ENCODE results near the gene GNG5. TPM values are rescaled to one million over a fixed set of nuclear protein-coding genes. Genes with fewer than 3 reads are reported as not detected.

GNG5 gene
- total RNA-seq (2014; rRNA removed; shearing (Covaris generic)) (71.5 and 95.9 TPM in 2 replicates), polyA plus RNA-seq (2016; fragmentation: Nextera tagmentation; extraction: Ambion mirVana) (674 and 728 TPM in 2 replicates)
- long read RNA-seq, transcript GNG5-201 (3 exons, 920 nt): major isoform, 187 of 188 reads
- long read RNA-seq, partial matches to known transcripts: 0 of 188 reads
- long read RNA-seq, other reads (novel, unspliced or antisense): 0 of 188 reads

DNA sequence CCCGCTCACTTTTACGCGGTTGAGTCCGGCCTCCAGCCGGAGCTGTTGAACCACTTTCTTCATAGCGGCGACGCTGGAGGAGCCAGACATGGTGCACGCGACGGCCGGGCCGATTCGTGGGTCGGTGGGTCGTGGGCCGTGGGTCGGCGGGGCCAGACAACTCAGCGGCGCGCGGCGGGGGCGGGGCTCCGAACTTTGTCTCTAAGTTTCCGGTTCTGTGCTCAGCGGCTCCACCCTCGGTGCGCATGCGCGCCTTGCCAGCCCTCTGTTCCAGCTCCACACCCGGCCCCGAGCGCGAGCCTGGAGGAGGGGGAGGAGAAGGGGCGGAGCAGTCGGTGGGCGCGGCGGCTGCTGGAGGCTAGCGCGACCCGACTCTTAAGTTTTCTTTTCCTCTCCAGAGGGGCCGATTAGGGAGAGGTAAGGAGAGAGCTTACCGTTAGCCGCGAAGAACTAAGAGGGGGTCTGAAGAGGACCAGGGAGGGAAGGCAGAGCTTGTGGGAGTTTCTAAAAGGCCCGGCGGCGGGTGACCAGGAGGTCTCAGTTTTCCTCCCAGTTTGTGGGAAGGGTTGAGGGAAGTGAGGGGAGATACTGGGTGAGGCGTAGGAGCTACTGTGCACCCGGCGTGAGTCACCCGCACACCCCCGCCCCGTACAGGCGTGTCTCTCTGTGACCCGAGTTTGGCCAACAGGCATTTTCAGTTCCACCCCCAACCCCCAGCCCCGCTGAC is at the start of gene GNG5, which contains the start of gene SPATA1:
Gene GNG5, minus strand, starts transcription at position 580 of the 727 bp plus-strand sequence. Its CDS starts 490 bp downstream, at position 90.
Gene SPATA1, plus strand, starts transcription at position 385 of the 727 bp plus-strand sequence. CDS start 9,974 bp downstream, outside the sequence.
- Histone ChIP-seq H3K79me2 (replicated peaks; ENCODE audit: insufficient read depth) (peaks cover 40% of the 10 kb centered on the region), H3K4me3 (peak within 1 kb of the TSS; percentile 96), H3K36me3 (ENCODE audit: insufficient read depth) (no peaks in the 10 kb centered on the region), H4K20me1 (replicated peaks; ENCODE audit: insufficient read depth) (peaks cover 11% of the 10 kb centered on the region; the same call in 1 of the 2 replicates), H3K27ac (ENCODE audit: low read depth) (peak within 1 kb of the TSS; percentile 71), H3K4me2 (peak within 1 kb of the TSS; percentile 99), H3K27me3 (ENCODE audit: insufficient read depth) (peaks cover 12% of the 10 kb centered on the region), H2AFZ (peak within 1 kb of the TSS; percentile 85), H3K9me2 (ENCODE audit: insufficient read depth) (no peaks in the 10 kb centered on the region; the same call in 1 of the 2 replicates), H3K4me1 (ENCODE audit: insufficient read depth) (peaks cover 34% of the 10 kb centered on the region), H3F3A (replicated peaks; ENCODE audit: low read depth) (no peaks in the 10 kb centered on the region)
- H3K9me3 Mint-ChIP-seq: peaks cover 9% of the 10 kb centered on the region; the same call in 1 of the 3 replicates
- ATAC-seq (peak; percentile 89), DNase-seq (ENCODE audit: low spot score) (peak; percentile 98)
- peak within 1 kb of the TSS; percentile 95 for H3K27ac Mint-ChIP-seq
- H3K4me1 Mint-ChIP-seq: peaks cover 28% of the 10 kb centered on the region
- peak within 1 kb of the TSS; percentile 93 for H3K4me3 Mint-ChIP-seq
- peaks cover 17% of the 10 kb centered on the region for H3K36me3 Mint-ChIP-seq (ENCODE audit: low read depth)
- TF ChIP-seq JUNB (IDR thresholded peaks at IDR 0.05; ENCODE audit: unreplicated experiment): no peak
- peak; percentile 70 for TF ChIP-seq POLR2AphosphoS5 (IDR thresholded peaks at IDR 0.05; ENCODE audit: low read depth)
- H3K27me3 Mint-ChIP-seq (ENCODE audit: insufficient read depth, low read depth, poor library complexity): peaks cover 12% of the 10 kb centered on the region

DNA sequence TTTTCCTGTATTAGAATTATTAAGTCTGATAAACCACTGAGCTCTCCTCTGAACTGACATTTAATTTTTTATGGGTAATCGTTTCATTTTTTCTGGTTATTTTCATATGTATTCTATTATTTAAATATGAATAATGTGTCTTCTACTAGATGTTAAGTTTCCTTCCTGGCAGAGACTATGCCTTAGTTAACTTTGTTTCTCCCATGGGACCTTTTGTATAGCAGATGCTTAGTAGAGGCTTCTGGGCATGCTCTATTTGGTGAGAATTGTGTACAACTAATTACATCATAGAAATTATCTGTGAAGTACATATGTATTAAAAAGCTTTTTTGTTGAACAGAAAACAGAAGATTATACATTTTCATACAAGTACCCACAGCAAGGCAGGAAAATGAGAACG is 44.4 kb upstream of the GNG5 start:
- H3K79me2 ChIP-seq (replicated peaks; ENCODE audit: insufficient read depth): no peaks in the 10 kb centered on the region
- no peaks in the 10 kb centered on the region for H3K4me1 Mint-ChIP-seq
- H3K27me3 Mint-ChIP-seq (ENCODE audit: insufficient read depth, low read depth, poor library complexity): no peaks in the 10 kb centered on the region
- DNase-seq (ENCODE audit: low spot score) (no peak), ATAC-seq (no peak)
- no peaks in the 10 kb centered on the region for H3K36me3 ChIP-seq (ENCODE audit: insufficient read depth)
- H3K4me2 ChIP-seq: no peak overlapping the region
- no peaks in the 10 kb centered on the region for H3K9me2 ChIP-seq (ENCODE audit: insufficient read depth)
- no peak overlapping the region for H3K27ac Mint-ChIP-seq
- no peak overlapping the region for H3K27ac ChIP-seq (ENCODE audit: low read depth)
- no peak overlapping the region for H3K4me3 Mint-ChIP-seq
- no peak overlapping the region for H3K4me3 ChIP-seq
- H3K4me1 ChIP-seq (ENCODE audit: insufficient read depth): no peaks in the 10 kb centered on the region
- no peaks in the 10 kb centered on the region for H3K36me3 Mint-ChIP-seq (ENCODE audit: low read depth)
- no peaks in the 10 kb centered on the region for H3K27me3 ChIP-seq (ENCODE audit: insufficient read depth)
- no peaks in the 10 kb centered on the region for H3F3A ChIP-seq (replicated peaks; ENCODE audit: low read depth)
- no peaks in the 10 kb centered on the region for H3K9me3 Mint-ChIP-seq
- H2AFZ ChIP-seq: no peak overlapping the region
- H4K20me1 ChIP-seq (replicated peaks; ENCODE audit: insufficient read depth): no peaks in the 10 kb centered on the region
- TF ChIP-seq, protein P1, sequence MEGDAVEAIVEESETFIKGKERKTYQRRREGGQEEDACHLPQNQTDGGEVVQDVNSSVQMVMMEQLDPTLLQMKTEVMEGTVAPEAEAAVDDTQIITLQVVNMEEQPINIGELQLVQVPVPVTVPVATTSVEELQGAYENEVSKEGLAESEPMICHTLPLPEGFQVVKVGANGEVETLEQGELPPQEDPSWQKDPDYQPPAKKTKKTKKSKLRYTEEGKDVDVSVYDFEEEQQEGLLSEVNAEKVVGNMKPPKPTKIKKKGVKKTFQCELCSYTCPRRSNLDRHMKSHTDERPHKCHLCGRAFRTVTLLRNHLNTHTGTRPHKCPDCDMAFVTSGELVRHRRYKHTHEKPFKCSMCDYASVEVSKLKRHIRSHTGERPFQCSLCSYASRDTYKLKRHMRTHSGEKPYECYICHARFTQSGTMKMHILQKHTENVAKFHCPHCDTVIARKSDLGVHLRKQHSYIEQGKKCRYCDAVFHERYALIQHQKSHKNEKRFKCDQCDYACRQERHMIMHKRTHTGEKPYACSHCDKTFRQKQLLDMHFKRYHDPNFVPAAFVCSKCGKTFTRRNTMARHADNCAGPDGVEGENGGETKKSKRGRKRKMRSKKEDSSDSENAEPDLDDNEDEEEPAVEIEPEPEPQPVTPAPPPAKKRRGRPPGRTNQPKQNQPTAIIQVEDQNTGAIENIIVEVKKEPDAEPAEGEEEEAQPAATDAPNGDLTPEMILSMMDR (conservative IDR thresholded peaks at IDR 0.05; ENCODE audit: low read depth in 2 of 2): no peak
- TF ChIP-seq ETS1 (IDR thresholded peaks at IDR 0.05): no peak
- no peak for TF ChIP-seq POLR2AphosphoS5 (IDR thresholded peaks at IDR 0.05; ENCODE audit: low read depth)
- TF ChIP-seq CREB1 (CRISPR knock-in tag; IDR thresholded peaks at IDR 0.05; ENCODE audit: low read depth): no peak
- no peak for TF ChIP-seq EZH2phosphoT487 (IDR thresholded peaks at IDR 0.05; ENCODE audit: unreplicated experiment)
- TF ChIP-seq NANOG (IDR thresholded peaks at IDR 0.05; ENCODE audit: borderline replicate concordance): no peak
- TF ChIP-seq ZNF462 (CRISPR knock-in tag; IDR thresholded peaks at IDR 0.05): no peak
- TF ChIP-seq ZNF331 (CRISPR knock-in tag; IDR thresholded peaks at IDR 0.05; ENCODE audit: low read depth): no peak
- no peak for TF ChIP-seq ZNF114 (CRISPR knock-in tag; IDR thresholded peaks at IDR 0.05)
- TF ChIP-seq JUNB (IDR thresholded peaks at IDR 0.05; ENCODE audit: unreplicated experiment): no peak
- no peak for TF ChIP-seq STAT1 (IDR thresholded peaks at IDR 0.05; ENCODE audit: unreplicated experiment)

All from GM23338 (cell line).